ENCODE results near the gene ZBTB46.
A peak's percentile ranks its signal among the peaks of the same experiment; 100 is the strongest.

ZBTB46 gene

DNA sequence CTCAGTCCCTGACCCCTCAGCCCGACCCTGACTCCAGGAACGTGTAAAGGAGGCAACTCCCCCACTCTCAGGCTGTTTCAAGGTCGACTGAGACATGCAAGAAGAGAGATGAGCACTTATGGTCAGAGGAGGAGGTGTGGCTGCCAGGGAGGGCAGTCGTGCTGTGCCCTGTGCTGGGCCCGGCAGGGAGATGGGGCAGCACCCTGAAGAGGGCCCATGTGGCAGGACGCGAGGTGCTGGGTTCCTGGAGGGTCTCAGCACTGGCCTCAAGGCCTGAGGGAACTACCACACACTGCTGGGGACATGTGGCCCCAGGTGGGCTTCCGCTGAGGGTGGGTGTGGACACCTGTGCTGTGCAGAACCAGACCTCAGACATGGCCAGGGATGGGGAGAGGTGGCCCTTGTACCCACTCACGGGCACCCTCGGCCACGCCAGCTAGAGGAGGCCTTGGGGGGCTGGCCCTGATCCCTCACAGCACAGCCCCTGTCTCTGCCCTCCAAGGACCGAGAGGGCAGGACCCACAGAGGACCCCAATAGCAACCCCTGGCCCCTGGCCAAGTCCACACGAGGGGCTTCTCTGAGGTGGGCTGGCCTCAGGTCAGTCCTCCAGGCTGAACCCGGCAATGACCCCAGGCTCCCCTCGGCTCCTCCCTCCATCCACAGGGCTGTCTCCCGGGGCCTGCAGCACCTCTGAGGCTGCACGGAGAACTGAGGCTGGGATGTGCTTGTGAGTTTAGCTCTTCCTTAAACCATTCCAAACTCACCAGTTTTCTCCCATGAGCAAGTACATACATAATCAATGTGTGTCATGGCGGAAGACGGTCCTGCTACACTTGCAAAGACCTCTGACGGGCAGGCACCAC lies 82.8 kb downstream of the ZBTB46 start:
- DNase-seq (ENCODE audit: low spot score) (no peak), FAIRE-seq (no peak)

DNA sequence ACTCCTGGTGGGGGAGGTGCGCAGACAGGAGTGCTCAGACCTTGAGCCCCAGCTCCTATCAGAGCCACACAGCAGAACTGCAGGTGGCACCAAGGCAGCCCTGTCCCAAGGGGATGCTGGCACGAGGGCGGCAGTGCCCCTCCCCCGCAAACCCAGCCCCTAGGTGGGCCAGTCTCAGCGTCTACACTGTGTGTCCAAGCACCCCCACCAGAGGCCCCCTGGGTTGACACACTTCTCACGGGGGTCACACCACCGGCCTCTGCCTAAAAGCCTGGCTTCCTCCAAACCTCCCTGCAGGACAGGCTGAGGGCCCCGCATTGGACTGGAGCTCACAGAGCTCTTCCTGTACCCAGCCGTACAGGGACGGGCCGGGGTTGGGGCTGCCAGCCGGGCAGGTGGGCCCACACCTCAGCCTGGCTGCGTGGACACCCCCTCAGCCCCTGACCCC lies 83.4 kb downstream of the ZBTB46 start:
- no peak for FAIRE-seq

DNA sequence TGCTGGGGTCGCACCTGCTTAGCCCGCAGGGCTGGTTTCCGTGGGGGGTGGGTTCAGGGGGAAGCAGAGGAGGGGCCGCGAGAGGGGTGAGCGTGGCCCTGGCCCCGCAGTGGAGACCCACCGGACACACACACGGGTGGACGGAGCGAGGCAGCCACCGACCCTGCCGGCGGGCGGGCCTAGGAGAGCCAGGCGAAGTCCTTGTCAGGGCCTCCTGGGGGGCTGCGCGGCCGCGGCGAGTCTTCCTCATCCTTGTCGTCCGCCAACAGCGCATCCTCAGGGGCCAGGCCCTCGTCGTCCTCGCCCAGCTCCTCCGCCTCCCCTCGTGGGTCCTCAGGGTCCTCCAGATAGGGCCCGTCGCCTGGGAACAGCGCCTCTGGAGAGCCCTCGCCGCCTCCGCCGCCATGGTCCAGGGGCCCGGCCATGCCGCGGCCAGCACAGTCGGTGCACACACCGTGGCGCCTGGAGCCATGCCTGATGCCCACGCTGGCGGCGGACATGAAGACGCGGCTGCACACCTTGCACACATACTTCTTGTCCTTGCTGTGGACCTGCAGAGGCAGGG lies 84.2 kb downstream of the ZBTB46 start:
- no peak for FAIRE-seq
- no peak for DNase-seq (ENCODE audit: low spot score)

More for the DNA sequence above, 83.4 kb downstream of the ZBTB46 start:
- no peak for DNase-seq (ENCODE audit: low spot score)

DNA sequence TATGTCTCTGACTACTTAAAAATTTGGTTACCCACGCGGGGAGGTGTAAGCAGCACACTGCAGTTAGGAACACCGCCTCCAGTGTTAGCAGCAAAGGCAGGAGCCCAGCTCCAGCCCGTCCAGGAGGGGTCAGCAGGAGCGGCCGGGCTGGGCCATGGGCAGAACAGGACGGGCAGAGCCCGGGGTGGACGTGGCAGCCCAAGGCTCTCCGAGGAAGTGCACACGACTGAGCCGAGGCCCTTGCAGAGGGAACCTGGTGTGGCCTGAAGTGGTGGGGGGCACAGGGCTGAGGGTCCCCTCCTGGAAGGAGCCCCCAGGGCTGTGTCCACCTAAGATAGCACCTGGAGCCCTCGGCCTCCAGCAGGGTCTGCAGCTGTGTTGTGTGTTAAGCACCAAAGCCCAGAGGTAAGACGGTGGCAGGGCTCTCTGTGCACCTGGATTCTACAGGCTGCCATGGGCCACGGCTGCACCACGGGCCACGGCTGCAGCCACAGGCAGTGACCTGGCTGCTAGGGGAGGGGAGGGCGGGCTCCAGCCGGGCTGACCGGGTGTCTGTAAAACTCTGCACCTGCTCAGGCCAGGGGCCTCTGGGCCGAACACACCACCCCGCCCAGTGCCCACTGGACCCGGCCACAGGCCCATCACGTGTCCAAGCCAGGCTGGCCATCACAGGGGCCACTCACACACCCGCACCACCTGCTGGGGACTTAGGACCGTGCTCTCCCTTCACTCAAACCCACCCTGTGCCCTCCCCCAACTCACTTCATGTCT lies 84.9 kb downstream of the ZBTB46 start:
- FAIRE-seq (no peak), DNase-seq (ENCODE audit: low spot score) (no peak)

DNA sequence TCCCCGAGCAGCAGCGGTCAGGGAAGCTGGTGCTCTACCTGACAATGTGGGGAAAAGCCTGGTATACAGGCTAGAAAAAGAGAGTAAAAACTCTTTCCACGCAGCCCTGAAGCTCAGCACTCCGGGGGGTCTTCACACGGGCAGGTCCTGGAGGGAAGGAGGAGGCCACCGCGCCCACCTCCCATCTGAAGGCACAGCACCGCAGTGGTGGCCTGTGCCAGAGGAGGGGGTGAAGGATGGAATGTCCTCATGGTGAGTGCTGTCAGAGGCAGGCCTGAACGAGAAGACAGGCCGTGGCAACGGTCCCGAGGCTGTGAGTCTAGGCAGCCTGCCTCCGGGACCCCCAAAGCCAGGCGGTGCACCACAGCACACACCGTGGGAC lies 85.6 kb downstream of the ZBTB46 start:
- DNase-seq (ENCODE audit: low spot score) (no peak), FAIRE-seq (no peak)

DNA sequence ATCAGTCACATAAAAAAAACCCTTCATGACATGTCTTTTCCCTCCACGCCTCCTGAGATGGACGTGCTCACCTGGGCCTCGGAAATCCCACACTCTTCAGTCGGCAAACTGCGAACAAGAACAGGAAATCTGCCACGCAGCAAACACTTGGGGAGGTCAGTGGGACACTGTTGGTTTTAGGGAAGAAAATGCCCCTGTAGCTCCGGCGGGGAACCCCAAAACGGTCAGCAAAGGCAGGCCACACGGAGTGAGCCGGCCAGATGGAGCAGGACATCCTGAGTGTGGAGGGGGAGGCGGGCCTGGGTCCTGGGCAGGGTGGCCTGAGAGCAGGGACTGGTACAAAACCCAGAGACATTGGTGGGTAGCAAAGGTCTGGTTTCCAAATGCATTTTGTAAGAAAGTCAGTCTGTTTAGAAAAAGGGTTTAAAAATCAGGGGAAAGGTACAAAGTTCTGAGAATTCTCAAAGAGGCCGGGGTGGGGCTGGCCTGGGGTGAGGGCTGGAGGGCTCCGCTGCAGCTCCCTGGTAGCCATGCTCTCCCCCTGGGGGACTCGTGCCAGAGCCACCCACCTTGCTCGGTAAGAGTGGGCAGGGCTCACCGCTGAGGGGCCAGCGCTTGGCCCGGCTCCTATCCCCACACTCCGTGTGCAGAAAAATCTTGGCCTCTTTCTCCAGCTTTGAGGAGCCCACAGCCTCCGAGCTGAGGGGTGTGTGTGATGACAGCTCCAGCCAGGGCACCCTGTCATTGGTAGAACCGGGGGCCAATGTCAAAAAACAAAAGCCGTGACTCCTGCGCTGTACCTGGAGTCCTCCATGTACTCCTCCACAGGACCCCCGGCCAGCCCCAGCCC lies 86.3 kb downstream of the ZBTB46 start:
- DNase-seq (ENCODE audit: low spot score) = no peak
- FAIRE-seq = no peak

DNA sequence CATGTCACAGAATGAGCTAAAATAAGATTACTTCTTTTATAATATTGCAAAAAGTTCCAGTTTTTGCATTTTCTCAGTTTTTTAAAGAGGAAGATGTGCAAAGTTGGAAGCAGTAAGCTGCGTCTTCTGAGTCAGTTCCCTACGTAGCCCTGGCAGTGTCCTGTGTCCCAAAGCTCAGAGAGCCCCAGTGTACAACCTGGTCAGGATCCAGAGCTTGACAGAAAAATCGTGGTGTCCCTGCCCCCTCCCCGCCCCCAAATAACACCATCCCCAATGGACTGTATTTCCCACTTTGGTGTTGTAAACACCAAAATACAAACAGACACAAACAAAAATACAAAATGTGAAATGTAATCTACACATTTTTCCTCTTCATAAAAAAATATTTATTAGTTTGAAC lies 86.9 kb downstream of the ZBTB46 start:
- FAIRE-seq (no peak), DNase-seq (ENCODE audit: low spot score) (no peak)

DNA sequence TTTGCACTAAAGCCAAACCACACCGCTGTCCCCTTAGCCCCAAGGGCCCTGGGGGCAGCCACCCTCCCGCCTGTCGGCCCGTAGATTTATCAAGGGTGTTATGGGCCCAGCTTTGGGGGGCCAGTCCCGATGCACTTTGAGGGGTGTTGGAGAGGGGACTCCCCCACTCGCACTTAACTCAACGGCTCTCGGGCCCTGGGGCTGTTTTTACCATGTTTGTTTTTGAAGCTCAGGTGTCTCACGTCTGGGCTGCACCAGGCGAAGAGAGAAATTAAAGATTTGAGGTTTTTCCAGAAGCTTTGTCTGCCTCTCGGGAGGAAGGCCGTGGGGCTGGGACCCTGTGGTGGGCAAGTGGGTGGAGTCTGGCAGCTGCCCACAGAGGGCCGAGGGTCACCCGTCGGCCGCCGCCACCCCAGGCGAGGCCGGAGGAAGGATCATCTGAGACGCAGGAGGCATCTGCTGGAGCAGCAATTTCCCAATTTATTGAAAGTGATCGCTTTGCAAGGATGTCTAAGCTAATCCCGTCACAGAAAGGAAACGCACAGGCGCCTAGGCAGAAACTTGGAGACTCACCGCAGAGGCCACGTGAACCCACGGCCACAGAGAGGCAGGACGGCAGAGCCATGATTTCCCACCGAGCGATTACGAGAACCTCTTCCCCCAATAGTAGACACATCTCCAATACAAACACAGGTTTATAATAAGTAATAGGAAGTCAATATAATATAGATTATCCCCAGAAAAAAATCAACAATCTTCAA lies 87.7 kb downstream of the ZBTB46 start:
- FAIRE-seq = no peak

DNA sequence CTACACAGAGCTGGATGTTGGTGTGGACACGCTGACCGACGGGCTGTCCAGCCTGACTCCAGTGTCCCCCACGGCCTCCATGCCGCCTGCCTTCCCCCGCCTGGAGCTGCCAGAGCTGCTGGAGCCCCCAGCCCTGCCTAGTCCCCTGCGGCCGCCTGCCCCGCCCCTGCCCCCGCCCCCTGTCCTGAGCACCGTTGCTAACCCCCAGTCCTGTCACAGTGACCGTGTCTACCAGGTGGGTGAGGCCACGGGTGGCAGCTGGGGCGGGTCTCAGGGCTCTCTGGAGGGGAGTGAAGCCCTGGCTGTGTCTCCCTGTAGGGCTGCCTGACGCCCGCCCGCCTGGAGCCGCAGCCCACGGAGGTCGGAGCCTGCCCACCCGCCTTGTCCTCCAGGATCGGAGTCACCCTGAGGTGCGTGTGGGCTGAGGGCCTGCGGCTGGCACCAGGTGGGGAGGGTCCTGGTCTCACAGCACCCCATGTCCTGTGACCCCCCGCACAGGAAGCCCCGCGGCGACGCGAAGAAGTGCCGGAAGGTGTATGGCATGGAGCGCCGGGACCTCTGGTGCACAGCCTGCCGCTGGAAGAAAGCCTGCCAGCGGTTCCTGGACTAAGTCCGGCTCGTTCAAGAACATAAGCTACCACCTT lies 88.6 kb downstream of the ZBTB46 start:
- DNase-seq (ENCODE audit: low spot score) = no peak
- FAIRE-seq = no peak

More for the DNA sequence above, 87.7 kb downstream of the ZBTB46 start:
- no peak for DNase-seq (ENCODE audit: low spot score)

DNA sequence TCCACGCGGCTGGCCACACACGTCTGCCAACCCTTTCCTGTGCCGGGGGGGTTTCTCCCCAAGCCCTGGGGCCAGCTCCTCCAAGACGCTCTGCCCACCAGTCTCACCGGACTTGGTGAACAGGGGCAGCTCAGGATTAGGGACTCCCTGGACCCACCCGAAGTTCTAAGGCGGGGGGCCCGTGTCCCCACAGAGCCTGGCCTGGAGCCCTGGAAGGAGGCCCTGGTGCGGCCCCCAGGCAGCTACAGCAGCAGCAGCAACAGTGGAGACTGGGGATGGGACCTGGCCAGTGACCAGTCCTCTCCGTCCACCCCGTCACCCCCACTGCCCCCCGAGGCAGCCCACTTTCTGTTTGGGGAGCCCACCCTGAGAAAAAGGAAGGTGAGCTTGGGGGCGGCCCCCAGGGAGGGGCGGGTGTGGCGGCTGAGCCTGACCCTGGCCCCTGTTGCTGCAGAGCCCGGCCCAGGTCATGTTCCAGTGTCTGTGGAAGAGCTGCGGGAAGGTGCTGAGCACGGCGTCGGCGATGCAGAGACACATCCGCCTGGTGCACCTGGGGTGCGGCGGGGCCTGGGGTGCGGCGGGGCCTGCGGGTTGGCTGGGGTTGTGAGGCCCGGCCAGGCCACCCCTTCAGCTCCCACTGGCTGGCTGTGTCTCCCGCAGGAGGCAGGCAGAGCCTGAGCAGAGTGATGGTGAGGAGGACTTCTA lies 89.2 kb downstream of the ZBTB46 start:
- DNase-seq (ENCODE audit: low spot score) = no peak
- no peak for FAIRE-seq

DNA sequence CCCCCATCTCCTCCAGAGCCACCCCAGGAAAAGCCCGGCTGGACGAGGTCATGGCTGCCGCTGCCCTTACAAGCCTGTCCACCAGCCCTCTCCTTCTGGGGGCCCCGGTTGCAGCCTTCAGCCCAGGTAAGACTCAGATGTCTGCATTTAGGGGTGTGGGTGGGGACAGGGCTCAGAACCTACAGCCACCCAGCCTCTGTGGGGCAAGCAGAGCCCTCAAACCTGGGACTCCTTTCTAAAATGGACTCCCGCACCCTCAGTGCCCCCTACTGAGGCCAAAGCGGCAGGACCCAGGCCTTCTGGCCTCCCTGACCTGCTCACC lies 89.7 kb downstream of the ZBTB46 start:
- FAIRE-seq (no peak), DNase-seq (ENCODE audit: low spot score) (no peak)

DNA sequence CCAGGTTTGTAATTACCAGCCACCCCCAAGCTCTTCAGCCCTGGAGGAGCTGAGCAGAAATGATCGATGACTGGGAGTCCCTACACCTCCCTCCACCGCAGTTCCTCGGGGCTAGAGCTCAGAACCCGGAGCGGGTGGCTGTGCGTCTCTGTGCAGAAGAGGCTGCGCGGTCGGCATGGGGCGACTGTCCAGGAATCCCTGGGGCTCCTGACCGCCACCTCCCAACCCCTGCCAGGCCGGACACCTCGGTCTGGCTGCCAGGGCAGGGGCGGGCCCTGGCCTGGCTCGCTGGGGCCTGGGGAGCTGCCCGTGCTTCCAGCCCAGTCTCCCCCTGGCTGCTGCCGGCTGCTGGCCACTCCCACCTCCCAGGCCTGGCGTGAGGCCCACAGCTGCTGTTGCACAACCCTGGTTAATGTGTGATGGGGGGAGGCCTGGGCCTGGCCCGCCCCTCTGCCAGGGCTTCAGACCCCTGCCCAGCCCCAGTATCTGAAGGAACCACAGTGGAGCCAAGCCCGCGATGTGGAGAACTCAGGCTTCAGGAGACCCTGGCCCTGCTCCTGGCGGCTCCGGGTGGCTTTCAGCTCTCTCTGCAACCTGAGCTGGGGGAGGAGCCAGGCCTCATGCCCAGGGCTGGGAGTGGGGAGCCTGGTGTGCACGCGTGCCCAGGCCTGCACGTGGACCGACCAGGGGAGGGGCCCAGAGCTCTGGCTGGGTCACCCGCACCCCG lies 90.3 kb downstream of the ZBTB46 start:
- peak; percentile 89 for DNase-seq (ENCODE audit: low spot score)
- no peak for FAIRE-seq

DNA sequence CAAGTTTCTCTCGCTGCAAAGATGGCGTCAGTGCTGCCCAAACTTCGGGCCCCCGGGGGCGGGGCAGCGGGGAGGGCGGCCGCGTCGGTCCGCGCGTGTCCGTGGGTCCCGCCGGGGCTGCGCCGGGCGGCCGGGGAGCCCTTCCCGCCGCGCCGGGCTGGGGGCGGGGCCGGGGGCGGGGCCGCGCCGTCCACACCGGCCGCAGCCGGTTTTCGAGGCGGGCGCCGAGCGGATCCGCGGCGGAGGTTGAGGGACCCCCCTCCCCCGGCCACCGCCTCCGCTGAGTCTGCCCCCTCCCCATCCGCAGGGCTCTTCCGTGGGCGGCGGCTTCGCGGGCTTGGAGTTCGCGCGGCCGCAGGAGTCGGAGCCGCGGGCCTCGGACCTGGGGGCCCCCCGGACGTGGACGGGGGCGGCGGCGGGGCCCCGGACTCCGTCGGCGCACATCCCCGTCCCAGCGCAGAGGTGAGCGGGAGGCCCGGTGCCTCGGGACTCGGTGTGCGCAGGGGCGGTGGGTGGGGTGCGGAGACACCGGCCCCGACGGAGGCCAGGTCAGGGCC lies 90.9 kb downstream of the ZBTB46 start:
- peak; percentile 74 for DNase-seq (ENCODE audit: low spot score)
- no peak for FAIRE-seq

DNA sequence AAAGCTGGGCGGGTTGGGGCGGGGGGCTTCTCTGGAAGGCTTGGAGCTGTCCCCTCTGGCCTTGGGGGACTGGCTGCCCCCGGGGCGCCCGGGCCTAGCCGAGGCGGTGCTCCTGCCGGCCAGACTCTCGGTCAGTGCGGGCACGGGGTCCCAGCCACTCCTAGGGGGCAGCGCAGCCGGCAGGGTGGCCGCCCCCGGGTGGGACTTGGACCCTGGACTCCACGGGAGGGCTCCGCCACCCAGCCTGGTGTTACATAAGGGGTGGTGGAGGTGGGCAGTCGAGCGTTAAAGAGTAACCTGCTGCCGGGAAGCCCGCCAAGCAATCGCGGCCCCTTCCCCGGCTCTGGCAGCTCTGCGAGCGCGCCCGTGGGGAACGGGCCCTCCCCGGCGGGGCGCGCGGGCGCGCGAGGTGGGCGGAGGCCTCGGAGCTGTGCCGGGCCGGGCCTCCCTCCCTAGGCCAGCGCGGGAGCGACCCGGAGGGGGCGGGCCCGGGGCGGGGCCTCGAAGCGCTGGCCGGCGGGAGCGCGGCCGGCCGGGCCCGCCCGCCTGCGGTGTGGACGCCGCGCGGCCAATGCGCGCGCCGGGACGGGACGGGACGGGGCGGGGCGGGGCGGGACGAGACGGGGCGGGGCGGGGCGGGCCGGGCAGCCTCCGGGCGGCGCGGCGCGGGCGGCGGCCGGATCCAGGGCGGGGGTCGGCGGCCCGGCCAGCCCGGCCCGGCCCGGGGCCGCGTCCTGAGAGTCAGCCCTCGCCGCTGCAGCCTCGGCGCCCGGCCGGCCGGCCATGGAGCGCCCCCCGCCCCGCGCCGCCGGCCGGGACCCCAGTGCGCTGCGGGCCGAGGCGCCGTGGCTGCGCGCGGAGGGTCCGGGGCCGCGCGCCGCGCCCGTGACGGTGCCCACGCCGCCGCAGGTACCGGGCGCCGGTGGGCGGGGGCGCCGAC lies 91.7 kb downstream of the ZBTB46 start, which contains the start of gene SLC2A4RG:
Gene SLC2A4RG (plus strand): TSS at position 647 of the 940 bp plus-strand sequence. CDS start 137 bp downstream, at position 784.
- DNase-seq (ENCODE audit: low spot score) (peak; percentile 98), FAIRE-seq (no peak)

DNA sequence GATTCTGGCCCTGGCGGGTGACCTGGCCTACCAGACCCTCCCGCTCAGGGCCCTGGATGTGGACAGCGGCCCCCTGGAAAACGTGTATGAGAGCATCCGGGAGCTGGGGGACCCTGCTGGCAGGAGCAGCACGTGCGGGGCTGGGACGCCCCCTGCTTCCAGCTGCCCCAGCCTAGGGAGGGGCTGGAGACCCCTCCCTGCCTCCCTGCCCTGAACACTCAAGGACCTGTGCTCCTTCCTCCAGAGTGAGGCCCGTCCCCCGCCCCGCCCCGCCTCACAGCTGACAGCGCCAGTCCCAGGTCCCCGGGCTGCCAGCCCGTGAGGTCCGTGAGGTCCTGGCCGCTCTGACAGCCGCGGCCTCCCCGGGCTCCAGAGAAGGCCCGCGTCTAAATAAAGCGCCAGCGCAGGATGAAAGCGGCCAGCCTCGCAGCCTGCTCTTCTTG lies 92.4 kb downstream of the ZBTB46 start:
- DNase-seq (ENCODE audit: low spot score) (no peak), FAIRE-seq (no peak)

DNA sequence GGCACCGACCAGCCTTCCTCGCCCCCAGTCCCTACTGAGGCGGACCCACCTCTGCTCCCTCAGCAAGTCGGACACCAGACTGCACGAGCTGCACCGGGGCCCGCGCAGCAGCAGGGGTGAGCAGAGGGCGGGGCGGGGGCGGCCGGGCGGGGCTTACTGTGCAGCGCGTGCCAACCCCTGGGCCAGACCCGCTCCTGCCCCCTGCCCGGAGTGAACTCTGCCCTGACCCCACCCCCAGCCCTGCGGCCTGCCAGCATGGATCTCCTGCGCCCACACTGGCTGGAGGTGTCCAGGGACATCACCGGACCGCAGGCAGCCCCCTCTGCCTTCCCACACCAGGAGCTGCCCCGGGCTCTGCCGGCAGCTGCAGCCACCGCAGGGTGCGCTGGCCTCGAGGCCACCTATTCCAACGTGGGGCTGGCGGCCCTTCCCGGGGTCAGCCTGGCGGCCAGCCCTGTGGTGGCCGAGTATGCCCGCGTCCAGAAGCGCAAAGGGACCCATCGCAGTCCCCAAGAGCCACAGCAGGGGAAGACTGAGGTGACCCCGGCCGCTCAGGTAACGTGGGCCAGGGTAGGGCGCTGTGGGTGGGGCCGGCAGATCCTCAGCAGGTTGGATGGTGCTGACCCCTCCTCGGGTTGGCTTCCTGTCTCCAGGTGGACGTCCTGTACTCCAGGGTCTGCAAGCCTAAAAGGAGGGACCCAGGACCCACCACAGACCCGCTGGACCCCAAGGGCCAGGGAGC lies 92.9 kb downstream of the ZBTB46 start:
- no peak for FAIRE-seq

DNA sequence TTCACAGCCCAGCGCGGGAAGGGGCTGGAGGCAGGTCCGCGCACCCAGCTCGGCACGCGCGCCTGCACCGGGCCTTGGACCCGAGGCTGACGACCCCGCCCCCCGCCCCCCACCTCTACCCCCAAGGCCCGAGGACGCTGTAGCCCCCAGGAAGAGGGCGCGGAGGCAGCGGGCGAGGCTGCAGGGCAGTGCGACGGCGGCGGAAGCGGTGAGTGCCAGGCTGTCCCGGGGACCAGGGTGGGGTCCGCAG lies 93.4 kb downstream of the ZBTB46 start:
- no peak for FAIRE-seq

More for the DNA sequence above, 92.9 kb downstream of the ZBTB46 start:
- no peak for DNase-seq (ENCODE audit: low spot score)

More for the DNA sequence above, 93.4 kb downstream of the ZBTB46 start:
- no peak for DNase-seq (ENCODE audit: low spot score)

All from urothelium cell line (cell line).